ENCODE measurements around the gene COL27A1.
A peak's percentile ranks its signal among the peaks of the same experiment; 100 is the strongest.
"Not testable (repeated sequence)": the region's sequence is repeated elsewhere in the genome, so short reads cannot be mapped to it uniquely, and the experiment has no call there.

COL27A1 gene

GRCh38 chr9:114317665-114318357 is 162.5 kb downstream of the COL27A1 start:
- Histone ChIP-seq H3K36me3 (0 out of 22 replicates have a peak, but pooled peaks cover 0 to under 1% (median 0%) of the 10 kb centered on the region in 11 experiments), H3K9ac (peak overlapping the region in 7 of 11 experiments; percentile 10 to 57 (median 30); a peak in 7 of 22 replicates), H3K9me3 (replicated peaks in 1 of 11) (peaks cover 0 to 7% (median 0%) of the 10 kb centered on the region in 11 experiments; a peak in 1 of 22 replicates), H4K20me1 (no peaks in the 10 kb centered on the region), H3K4me2 (peak overlapping the region; percentile 1 to 58 (median 50); a peak in 20 of 22 replicates), H3K27me3 (no peaks in the 10 kb centered on the region), H3K4me1 (peaks cover 9 to 31% (median 27%) of the 10 kb centered on the region in 10 experiments), H3K27ac (peak overlapping the region in 10 of 11 experiments; percentile 39 to 76 (median 58); a peak in 18 of 22 replicates), H3K4me3 (no peak overlapping the region)
- peak in 6 of 11 experiments; percentile 24 to 74 (median 66); a peak in 8 of 22 replicates for TF ChIP-seq Cebpa-rat (IDR thresholded peaks at IDR 0.05)

- H3K4me3 ChIP-seq: no peak overlapping the region
- no peaks in the 10 kb centered on the region for H3K27me3 ChIP-seq
- peak overlapping the region in 9 of 11 experiments; percentile 39 to 76 (median 64); a peak in 16 of 22 replicates for H3K27ac ChIP-seq
- peaks cover 0 to 7% (median 0%) of the 10 kb centered on the region in 11 experiments; a peak in 1 of 22 replicates for H3K9me3 ChIP-seq (replicated peaks in 1 of 11)
- H3K4me1 ChIP-seq: peaks cover 9 to 31% (median 27%) of the 10 kb centered on the region in 10 experiments
- no peaks in the 10 kb centered on the region for H3K36me3 ChIP-seq
- H4K20me1 ChIP-seq: no peaks in the 10 kb centered on the region
- TF ChIP-seq Cebpa-rat (IDR thresholded peaks at IDR 0.05): no peak
- H3K9ac ChIP-seq: peak overlapping the region in 3 of 11 experiments; percentile 18 to 57 (median 26); a peak in 4 of 22 replicates
- peak overlapping the region in 8 of 11 experiments; percentile 38 to 58 (median 50); a peak in 8 of 22 replicates for H3K4me2 ChIP-seq
These were observed 163.1 kb downstream of the COL27A1 start for GRCh38 chr9:114318416-114318815.

- Histone ChIP-seq H3K9ac (no peak overlapping the region), H3K4me2 (peak overlapping the region in 1 of 11 experiments; percentile 21; a peak in 1 of 22 replicates), H3K4me3 (no peak overlapping the region), H3K36me3 (no peaks in the 10 kb centered on the region), H3K9me3 (replicated peaks in 1 of 11) (peaks cover 0 to 7% (median 0%) of the 10 kb centered on the region in 11 experiments; a peak in 1 of 22 replicates), H3K27ac (0 out of 22 replicates have a peak overlapping the region, but pooled peaks of 2 of the 11 experiments have one; percentile 16 to 40), H3K4me1 (peaks cover 9 to 31% (median 27%) of the 10 kb centered on the region in 10 experiments), H3K27me3 (no peaks in the 10 kb centered on the region), H4K20me1 (no peaks in the 10 kb centered on the region)
- TF ChIP-seq Cebpa-rat (IDR thresholded peaks at IDR 0.05): no peak
These were observed 163.8 kb downstream of the COL27A1 start for GRCh38 chr9:114319147-114319546.

GRCh38 chr9:114320710-114321109 is 165.4 kb downstream of the COL27A1 start:
- H3K27me3 ChIP-seq; H3K27ac ChIP-seq; H3K9ac ChIP-seq; H3K4me3 ChIP-seq; H4K20me1 ChIP-seq; H3K4me2 ChIP-seq; H3K36me3 ChIP-seq; H3K9me3 ChIP-seq (replicated peaks in 1 of 11): not testable (repeated sequence)
- H3K4me1 ChIP-seq: peaks cover 9 to 27% (median 23%) of the 10 kb centered on the region in 10 experiments

- Histone ChIP-seq H3K4me3 (no peak overlapping the region), H3K4me2 (no peak overlapping the region), H3K9ac (no peak overlapping the region), H4K20me1 (no peaks in the 10 kb centered on the region), H3K4me1 (peaks cover 9 to 17% (median 14%) of the 10 kb centered on the region in 10 experiments), H3K36me3 (no peaks in the 10 kb centered on the region), H3K9me3 (replicated peaks in 1 of 11) (no peaks in the 10 kb centered on the region), H3K27me3 (no peaks in the 10 kb centered on the region), H3K27ac (no peak overlapping the region)
- no peak for TF ChIP-seq Cebpa-rat (IDR thresholded peaks at IDR 0.05)
These were observed 166.4 kb downstream of the COL27A1 start for GRCh38 chr9:114321759-114322158.

GRCh38 chr9:114322160-114322818 is 167.0 kb downstream of the COL27A1 start:
- not testable (repeated sequence) for H3K9ac ChIP-seq; H3K27ac ChIP-seq; H4K20me1 ChIP-seq; H3K36me3 ChIP-seq; H3K4me2 ChIP-seq; H3K4me3 ChIP-seq; H3K27me3 ChIP-seq; H3K9me3 ChIP-seq (replicated peaks in 1 of 11)
- peaks cover 9 to 13% (median 11%) of the 10 kb centered on the region in 10 experiments; a peak in 17 of 20 replicates for H3K4me1 ChIP-seq

GRCh38 chr9:114322831-114323531 is 167.6 kb downstream of the COL27A1 start, which contains the start of gene ORM1:
Gene ORM1 (plus strand): TSS chr9:114323098. CDS start chr9:114323134, 36 bp downstream.
- not testable (repeated sequence) for H3K4me1 ChIP-seq; H3K9ac ChIP-seq; H3K9me3 ChIP-seq (replicated peaks in 1 of 11); H3K4me2 ChIP-seq; H4K20me1 ChIP-seq; H3K36me3 ChIP-seq; H3K27me3 ChIP-seq; H3K27ac ChIP-seq; H3K4me3 ChIP-seq

GRCh38 chr9:114323849-114324248 is 168.5 kb downstream of the COL27A1 start:
- not testable (repeated sequence) for H3K4me1 ChIP-seq; H3K9ac ChIP-seq; H3K4me2 ChIP-seq; H3K27me3 ChIP-seq; H3K9me3 ChIP-seq (replicated peaks in 1 of 11); H4K20me1 ChIP-seq; H3K27ac ChIP-seq; H3K4me3 ChIP-seq; H3K36me3 ChIP-seq

DNA sequence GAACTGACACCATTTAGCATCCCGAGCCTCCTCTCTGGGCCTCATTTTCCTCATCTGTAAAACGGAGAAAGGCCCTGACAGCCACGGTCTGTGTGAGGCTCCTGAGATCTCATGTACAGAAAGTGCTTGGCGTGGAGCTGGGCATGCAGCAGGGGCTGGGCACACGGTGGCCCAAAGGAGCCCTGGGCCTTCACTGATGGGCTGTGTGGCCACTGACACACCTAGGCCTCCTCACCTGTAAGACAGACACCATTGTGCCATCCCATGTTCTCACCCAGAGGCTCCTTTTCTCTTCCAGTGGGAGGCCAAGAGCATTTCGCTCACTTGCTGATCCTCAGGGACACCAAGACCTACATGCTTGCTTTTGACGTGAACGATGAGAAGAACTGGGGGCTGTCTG is 169.2 kb downstream of the COL27A1 start:
- Histone ChIP-seq H3K4me1 (0 out of 20 replicates have a peak, but pooled peaks cover 0 to 5% (median 0%) of the 10 kb centered on the region in 10 experiments), H3K4me2 (no peak overlapping the region), H3K27ac (no peak overlapping the region), H3K4me3 (no peak overlapping the region), H3K9ac (no peak overlapping the region), H3K27me3 (no peaks in the 10 kb centered on the region), H4K20me1 (no peaks in the 10 kb centered on the region), H3K9me3 (replicated peaks in 1 of 11) (peaks cover 0 to 8% (median 0%) of the 10 kb centered on the region in 11 experiments; a peak in 3 of 22 replicates), H3K36me3 (no peaks in the 10 kb centered on the region)
- no peak for TF ChIP-seq Cebpa-rat (IDR thresholded peaks at IDR 0.05)

DNA sequence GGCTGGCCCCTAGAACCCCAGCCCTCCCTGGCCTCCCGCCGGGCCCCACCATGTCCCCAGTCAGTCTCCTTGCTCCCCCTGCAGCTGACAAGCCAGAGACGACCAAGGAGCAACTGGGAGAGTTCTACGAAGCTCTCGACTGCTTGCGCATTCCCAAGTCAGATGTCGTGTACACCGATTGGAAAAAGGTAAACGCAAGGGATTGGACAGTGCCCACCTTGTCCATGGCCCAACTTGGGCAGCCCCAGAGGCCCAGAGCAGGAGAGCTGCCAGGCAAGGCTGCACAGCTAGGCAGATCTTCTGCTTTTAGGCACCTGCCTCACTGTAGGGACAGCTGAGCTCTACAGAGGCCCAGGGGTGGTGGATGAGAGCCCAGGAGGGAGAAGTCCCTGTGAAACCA is 169.6 kb downstream of the COL27A1 start:
- H3K36me3 ChIP-seq; H4K20me1 ChIP-seq; H3K4me1 ChIP-seq; H3K4me2 ChIP-seq; H3K4me3 ChIP-seq; H3K27ac ChIP-seq; H3K9ac ChIP-seq; H3K9me3 ChIP-seq (replicated peaks in 1 of 11); H3K27me3 ChIP-seq: not testable (repeated sequence)

GRCh38 chr9:114325684-114326254 is 170.4 kb downstream of the COL27A1 start:
- not testable (repeated sequence) for H3K27ac ChIP-seq; H3K27me3 ChIP-seq; H4K20me1 ChIP-seq; H3K4me3 ChIP-seq; H3K9me3 ChIP-seq (replicated peaks in 1 of 11); H3K36me3 ChIP-seq; H3K9ac ChIP-seq; H3K4me1 ChIP-seq; H3K4me2 ChIP-seq

Measured in BLaER1 treated with 17β-estradiol and CSF1 and Interleukin-3, amounts not matched to agents 10 nM and 100 nM (cell line).